Activated CD8-positive, alpha-beta memory T cell treated with anti-CD3 and anti-CD28 coated beads for 24 hours (primary cell): Measurements from ENCODE around the gene SPEG.
A peak's percentile ranks its signal among the peaks of the same experiment; 100 is the strongest.

ENCODE experiments used
- DNase-seq: peaks from one replicate; pipeline ENCODE4 v3.0.0-alpha.2; 2020

The SPEG gene

DNA sequence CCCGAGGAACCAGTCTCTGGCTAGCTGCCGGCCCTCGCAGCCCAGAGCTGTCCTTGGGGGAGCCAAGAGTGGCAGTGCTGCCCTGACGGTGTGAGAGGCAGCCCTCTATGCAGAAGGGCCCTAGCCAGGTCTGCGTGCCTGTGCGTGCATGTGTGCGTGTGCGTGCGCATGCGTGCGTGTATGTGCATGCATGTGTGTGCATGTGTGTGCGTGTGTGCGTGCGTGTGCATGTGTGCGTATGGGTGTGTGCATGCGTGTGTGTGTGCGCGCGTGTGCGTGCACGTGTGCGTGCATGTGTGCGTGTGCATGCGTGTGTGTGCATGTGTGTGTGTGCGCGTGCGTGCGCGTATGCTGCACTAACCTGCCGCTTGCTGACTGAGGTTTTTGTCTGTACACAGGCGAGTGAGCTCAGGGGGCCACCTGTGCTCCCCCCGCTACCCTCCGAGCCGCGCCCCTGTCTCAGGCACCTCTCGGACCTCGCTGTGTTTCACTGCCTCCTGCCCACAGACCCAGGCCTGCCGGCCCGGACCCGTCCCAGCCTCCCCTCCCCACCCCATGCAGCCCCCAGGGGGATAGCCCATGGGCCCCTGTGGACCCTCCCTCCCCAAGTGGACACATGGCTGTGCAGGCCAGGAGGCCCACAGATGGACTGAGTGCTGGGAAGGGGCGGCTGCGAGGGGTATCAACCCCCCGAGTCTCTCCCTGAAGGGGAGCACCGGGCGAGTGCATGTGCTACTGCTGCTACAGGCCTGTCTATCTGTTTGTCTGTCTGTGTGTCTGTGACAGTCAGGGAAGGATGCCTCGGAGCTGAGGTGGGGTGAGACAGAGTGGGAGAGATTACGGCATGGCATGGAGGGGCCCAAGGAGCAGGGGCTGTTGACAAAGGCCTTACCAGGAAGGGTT lies 31.3 kb downstream of the SPEG start:
- no peak for DNase-seq

DNA sequence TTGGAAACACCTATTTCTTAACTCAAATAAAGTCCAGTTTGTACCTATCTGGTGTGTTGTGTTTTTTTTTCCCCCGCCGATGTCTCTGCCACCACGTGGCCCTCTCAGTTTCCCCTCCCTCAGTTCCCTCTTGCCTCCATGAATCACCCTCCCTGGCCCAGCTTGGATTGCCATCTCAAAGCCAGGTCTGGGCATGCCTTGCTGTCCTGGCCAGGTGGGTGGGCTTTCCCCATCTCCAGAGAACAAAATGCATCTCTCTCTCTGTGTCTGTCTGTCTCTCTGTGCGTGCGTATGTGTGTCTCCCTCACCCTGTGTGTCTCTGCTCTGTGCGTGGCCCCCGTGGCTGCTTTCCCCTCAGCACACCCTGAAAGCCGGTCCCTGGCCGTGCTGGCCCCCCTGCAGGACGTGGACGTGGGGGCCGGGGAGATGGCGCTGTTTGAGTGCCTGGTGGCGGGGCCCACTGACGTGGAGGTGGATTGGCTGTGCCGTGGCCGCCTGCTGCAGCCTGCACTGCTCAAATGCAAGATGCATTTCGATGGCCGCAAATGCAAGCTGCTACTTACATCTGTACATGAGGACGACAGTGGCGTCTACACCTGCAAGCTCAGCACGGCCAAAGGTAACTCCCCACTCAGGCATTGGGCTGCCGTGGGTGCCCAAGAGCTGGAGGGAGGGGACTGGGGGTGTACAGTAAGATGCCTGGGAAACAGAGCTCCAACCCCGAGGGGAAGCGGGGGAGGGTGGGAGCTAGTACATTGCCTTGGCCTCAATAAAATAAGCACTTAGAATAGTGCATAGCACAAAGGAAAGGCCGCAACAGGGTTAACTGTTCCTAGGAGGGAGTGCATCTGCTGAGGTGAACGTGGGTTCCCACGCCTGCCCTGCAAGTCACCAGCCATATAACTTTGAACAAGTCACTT lies 32.4 kb downstream of the SPEG start:
- DNase-seq = no peak

DNA sequence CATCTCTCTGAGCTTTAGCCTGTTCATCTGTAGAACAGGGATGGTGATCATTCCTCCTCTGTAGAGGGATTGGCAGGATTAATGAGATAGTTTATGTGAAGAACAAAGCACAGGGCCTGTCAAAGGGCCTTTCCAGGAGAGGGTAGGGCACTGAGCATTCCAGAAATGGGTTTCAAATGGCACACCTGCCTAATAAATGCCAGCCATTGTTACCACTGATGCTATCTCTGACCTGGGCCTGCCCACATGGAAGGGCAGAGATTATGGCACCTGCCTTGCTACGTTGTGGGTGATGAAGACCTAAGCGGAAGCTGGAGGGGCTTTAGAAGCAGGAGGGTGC lies 33.1 kb downstream of the SPEG start:
- DNase-seq = no peak

DNA sequence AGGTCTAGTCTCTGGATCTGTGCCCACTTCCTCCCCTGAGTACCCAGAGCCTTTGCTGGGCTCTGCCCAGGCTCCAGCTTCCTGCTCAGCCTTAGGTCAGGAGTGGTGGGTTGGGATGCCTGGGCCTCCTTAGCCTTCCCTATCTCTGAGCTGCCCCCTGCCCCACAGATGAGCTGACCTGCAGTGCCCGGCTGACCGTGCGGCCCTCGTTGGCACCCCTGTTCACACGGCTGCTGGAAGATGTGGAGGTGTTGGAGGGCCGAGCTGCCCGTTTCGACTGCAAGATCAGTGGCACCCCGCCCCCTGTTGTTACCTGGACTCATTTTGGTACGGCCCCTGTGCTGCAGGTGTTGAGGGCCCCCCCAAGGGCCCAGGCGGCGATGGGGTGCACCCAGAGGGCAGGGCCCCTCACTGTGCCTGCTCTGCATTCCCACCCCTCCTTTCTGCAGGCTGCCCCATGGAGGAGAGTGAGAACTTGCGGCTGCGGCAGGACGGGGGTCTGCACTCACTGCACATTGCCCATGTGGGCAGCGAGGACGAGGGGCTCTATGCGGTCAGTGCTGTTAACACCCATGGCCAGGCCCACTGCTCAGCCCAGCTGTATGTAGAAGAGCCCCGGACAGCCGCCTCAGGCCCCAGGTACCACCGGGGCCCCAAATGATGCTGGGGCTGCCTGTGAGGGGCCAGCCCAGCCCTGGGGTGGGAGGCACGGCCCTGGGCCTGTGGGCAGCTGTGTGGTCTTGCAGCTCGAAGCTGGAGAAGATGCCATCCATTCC lies 34.0 kb downstream of the SPEG start:
- DNase-seq = no peak

DNA sequence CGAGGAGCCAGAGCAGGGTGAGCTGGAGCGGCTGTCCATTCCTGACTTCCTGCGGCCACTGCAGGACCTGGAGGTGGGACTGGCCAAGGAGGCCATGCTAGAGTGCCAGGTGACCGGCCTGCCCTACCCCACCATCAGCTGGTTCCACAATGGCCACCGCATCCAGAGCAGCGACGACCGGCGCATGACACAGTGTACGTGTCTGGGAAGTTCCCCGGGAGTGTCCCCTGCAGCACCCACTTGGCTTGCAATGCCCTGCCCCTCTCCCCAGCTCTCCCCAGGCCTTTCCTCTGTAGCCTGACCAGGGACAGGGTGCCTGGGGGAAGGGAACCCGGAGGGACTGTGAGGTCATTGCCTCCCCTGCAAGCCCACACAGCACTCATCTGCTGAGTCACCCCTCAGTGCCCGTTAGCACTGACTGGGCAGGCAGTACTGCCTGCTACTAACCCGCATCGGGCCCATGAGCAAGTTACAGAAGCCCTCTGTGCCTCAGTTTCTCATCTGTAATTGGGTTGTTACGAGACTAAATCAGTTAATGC lies 34.6 kb downstream of the SPEG start:
- DNase-seq = no peak

DNA sequence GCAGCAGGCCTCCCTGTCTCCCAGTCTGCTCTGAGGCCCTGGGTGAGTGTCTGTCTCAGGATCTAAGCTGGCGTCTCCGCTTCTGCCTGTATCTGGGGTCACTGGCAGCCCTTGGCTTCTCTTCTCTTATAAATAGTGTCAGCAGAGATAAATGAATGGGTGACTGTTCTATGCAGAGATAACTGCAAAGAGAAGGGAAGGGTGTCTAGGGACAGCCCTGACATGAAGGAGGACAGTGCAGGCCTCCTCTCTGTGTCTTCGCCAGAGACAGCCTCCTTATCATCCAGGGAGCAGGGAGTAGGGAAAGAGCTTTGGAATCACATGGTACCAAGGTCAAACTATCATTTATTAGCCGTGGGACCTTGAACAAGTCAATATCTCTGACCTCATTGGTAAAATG lies 35.8 kb downstream of the SPEG start:
- no peak for DNase-seq

DNA sequence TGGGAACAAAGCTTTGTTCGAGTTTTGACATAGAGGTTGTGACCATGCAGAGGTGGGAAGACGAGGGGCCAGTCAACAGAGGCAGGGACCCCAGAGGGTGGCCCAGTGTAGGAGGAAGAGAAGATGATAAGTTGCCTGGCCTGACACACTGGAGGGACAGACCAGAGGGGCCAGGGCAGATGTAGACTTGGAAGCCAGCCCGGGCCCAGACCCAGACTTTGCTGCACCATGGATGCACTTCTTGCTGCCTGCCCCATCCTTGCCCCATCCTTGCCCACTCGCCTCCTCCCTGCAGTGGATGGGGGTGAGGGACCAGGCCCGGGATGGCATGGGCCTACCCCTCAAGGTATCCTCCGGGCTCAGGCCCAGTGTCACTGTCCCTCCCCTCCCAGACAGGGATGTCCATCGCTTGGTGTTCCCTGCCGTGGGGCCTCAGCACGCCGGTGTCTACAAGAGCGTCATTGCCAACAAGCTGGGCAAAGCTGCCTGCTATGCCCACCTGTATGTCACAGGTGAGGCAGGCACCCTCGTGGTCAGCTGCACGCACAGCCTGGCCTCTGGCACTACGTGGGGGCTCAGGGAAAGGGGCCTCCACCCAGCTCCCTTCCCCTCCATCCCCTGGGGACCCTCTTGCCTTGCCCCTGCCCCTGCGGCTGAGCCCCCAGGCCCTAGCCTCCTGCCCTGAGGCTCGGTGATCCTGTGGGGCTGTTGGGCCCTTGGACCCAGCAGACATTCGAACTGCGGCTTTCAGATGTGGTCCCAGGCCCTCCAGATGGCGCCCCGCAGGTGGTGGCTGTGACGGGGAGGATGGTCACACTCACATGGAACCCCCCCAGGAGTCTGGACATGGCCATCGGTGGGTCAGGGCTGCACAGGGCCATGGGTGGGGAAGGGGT lies 37.1 kb downstream of the SPEG start:
- no peak for DNase-seq

DNA sequence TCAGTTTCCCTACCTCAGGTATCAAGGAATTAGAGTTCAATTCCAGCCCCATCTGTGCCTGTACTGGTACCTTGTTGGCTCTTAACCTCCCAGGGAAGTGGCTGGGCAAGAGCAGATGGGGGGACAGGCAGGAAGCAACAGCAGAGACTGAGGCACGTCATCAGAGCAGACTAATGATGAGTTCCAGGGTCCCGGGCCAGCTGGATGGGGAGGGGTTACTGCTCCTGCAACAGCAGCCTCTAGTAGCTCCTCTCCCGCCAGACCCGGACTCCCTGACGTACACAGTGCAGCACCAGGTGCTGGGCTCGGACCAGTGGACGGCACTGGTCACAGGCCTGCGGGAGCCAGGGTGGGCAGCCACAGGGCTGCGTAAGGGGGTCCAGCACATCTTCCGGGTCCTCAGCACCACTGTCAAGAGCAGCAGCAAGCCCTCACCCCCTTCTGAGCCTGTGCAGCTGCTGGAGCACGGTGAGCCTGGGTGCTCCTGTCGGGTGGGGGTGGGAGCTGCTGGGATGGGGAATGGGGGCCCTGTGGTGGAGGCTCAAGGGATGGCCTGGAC lies 38.1 kb downstream of the SPEG start:
- no peak for DNase-seq

DNA sequence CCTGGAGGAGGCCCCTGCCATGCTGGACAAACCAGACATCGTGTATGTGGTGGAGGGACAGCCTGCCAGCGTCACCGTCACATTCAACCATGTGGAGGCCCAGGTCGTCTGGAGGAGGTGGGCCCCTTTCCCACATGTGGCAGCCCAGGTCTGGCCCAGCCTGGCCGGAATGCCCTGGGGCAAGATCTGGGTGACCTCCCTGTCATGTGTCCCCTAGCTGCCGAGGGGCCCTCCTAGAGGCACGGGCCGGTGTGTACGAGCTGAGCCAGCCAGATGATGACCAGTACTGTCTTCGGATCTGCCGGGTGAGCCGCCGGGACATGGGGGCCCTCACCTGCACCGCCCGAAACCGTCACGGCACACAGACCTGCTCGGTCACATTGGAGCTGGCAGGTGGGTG lies 38.9 kb downstream of the SPEG start:
- no peak for DNase-seq

DNA sequence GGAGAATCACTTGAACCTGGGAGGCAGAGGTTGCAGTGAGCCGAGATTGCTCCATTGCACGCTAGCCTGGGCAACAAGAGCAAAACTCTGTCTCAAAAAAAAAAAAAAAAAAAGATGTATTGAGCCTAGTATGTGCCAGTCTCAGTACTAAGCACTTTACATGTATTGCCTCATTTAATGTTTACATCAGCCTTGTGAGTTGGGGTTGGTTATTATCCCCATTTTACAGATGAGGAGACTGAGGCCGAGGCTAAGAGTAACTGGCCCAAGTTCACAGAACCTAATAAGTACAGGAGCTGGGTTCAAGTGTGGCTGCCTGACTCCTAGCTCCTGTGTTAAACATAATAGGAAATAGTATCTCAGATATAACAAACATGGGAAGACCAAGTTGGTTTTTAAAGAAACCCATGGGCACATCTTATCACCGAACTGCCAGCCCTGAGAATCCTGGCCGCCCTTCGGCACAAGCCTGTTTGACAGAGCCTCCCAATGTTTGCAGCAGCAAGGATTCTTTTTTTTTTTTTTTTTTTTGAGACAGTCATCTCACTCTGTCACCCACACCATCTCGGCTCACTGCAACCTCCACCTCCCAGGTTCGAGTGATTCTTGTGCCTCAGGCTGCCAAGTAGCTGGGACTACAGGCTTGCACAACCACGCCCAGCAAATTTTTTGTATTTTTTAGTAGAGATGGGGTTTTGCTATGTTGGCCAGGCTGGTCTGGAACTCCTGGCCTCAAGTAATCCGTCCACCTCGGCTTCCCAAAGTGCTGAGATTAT lies 39.8 kb downstream of the SPEG start:
- DNase-seq = no peak

DNA sequence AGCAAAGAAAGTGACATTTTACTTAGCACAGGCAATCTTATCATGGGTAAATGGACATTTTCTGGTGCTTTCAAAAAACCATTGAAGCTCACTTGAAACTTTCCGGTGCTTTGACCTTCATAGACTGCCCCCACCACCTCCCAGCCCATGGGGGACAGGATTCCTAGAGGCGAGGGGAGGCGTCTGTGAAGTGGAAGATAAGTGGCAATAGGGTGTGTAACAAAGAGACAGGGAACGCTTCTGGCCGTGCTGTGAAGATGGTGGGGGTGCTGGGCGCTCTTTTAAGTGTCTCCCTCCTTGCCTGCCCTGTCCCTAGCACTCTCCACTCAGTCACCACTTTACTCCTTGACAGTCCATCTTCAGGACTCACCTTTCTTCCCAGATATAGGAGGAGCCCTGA lies 40.6 kb downstream of the SPEG start:
- DNase-seq = no peak

DNA sequence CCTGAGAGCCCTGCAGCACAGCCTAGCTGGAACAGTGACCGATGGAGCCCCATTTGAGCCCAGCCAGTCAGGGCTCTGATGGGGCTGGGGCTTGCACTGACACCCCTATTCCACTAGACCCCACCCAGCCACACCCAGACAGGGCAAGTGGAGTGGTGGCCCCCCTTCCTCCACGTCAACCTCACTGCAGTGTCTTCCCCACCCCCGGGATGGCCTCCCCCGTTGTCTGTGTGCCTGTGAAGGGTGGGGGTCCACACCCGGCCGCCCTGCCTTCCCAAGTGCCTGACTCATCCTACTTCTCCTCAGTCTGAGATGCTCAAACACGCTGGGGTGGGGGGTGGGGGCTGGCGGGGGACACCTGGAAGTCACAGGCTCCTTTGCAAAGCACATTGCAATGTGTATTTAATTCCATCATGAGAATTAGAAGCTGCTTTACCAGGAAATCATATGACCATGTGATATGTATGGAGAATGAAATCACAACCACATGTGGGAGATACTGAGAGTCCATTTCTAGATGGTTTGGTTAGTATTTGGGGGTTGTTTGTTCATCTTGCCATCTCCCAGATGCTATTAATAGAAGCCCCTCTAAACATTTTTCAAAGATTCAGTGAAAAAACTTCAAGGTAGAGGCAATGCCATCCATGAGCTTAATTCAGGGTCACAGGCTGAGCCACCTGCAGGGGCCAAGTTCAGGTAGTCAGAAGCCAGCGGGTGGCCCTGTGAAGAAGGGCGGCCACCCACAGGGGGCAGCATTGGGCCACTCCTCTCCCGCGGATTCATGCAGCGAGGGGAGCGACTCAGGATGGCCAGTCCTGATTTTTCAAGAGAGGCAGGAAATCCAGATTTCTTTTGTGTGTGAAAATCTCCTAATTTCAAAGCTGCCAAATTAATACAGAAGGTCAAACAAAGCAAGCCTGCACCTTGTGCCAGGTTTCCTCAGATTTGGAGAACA lies 41.3 kb downstream of the SPEG start:
- peak; percentile 82 for DNase-seq

DNA sequence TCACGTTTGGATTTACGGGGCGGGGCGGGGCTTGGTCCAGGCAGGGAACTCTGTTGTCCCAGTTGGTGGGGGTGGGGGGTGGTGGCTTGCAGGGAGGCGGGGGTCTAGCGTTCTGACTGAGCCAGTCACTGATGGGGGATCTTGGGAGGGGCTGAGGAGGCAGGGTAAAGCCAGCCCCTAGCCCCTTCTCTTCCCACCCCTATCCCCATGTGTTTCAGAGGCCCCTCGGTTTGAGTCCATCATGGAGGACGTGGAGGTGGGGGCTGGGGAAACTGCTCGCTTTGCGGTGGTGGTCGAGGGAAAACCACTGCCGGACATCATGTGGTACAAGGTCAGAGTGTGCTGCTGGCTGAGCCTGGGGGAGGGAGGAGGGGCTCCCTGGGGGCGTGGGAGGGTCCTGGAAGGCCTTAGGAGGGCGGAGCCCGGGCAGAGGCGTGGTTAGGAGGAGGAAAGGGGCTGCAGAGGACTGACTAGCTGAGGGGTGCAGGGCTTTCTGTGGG lies 42.1 kb downstream of the SPEG start:
- DNase-seq = no peak

DNA sequence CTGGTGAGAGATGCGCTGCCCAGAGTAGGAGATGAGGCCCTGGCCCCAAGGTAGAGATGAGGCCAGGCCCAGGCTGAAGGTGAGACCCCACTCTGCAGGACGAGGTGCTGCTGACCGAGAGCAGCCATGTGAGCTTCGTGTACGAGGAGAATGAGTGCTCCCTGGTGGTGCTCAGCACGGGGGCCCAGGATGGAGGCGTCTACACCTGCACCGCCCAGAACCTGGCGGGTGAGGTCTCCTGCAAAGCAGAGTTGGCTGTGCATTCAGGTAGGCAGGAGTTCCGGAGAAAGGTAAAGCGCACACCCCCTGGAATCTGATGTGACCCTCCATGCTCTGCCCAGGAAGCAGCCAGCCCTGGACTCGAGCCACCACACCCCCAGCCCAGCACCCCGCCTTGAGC lies 42.5 kb downstream of the SPEG start:
- DNase-seq = no peak

DNA sequence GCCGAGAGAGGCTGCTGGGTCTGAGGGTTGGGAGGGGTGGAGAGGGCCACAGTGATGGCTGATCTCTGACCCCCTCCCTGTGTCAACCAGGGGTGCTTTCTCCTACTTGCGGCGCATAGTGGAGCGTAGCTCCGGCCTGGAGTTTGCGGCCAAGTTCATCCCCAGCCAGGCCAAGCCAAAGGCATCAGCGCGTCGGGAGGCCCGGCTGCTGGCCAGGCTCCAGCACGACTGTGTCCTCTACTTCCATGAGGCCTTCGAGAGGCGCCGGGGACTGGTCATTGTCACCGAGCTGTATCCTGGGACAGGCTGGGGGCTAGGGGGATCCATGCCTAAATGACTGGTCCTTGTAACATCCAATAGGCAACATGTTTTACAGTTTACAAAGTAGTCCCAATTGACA lies 43.2 kb downstream of the SPEG start:
- no peak for DNase-seq

DNA sequence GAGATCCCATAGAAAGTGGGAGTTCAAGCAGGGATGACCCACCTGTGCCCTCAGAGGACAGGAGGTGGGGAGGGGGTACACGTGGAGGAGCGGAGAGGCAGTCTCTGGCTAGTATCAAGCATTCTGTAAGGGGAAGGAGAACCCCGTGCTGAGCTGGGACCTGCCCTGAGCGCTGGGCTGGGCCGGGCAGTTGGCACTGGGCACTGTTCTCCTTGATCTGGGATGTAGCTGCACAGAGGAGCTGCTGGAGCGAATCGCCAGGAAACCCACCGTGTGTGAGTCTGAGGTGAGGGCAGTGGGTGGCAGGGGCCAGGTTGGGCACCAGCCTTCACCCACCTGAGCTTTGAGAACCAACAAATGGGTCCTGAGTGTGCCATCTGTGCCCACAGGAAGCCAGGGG lies 44.3 kb downstream of the SPEG start:
- no peak for DNase-seq

DNA sequence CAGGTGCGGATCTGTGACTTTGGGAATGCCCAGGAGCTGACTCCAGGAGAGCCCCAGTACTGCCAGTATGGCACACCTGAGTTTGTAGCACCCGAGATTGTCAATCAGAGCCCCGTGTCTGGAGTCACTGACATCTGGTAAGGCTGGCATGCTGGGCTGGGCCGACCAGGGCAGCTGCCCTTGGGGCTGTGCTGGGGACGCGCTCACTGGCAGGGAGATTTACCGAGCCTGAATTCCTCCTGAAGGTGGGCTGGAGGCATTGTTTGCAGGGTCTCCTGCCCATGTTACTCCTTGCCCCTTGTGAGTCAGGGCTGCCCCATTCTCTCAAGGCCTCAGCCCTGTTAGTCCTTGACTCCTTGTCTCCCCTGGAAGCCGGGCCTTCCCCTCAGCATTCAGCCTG lies 45.4 kb downstream of the SPEG start:
- DNase-seq = no peak

DNA sequence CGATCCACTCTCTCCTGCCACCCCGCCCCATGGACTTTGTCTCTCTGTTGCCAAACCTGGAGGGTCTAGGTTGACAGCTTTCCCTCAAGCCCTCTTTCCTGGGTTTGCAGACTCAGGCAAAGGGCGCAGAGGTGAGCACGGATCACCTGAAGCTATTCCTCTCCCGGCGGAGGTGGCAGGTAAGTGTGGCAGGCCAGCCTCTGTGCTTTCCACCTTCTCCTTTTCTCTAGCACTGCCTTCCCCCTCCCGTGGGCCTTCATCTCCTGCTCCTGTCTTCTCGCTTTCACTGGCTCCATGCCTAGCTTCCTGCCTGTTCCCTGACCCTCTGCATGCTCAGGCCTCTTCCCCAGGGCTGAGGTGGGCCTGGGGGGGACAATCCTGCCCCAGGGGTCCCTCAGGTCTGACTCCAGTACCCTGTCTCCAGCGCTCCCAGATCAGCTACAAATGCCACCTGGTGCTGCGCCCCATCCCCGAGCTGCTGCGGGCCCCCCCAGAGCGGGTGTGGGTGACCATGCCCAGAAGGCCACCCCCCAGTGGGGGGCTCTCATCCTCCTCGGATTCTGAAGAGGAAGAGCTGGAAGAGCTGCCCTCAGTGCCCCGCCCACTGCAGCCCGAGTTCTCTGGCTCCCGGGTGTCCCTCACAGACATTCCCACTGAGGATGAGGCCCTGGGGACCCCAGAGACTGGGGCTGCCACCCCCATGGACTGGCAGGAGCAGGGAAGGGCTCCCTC lies 48.2 kb downstream of the SPEG start:
- DNase-seq = no peak
